COLO668 (cell line): Measurements from ENCODE around the gene NR0B1.

ENCODE experiments used
- DNase-seq: peaks from one replicate; lab custom pipeline; 2025; ENCODE audit not compliant: unreplicated experiment; lab: John Stamatoyannopoulos, UW

The NR0B1 gene

DNA sequence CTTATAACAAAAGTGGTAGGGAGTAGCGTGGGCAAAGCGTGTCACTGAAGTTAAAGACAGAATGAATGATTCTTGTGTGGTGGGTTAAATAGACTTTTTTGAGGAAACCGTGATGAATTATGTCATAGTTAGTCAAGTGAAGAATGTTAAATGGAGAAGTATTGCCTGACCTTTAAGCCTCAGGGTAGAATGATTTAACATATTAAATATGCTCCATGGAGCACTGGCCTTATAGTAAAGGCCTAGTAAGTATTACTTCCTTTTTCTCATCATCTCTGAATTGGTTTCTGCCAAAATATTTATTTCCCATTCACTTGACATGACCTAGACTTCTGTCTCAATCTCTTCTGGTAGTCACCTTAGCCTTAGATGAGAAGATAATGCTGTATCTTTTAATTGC, 38.6 kb downstream of the NR0B1 start:
- DNase-seq: no peak

DNA sequence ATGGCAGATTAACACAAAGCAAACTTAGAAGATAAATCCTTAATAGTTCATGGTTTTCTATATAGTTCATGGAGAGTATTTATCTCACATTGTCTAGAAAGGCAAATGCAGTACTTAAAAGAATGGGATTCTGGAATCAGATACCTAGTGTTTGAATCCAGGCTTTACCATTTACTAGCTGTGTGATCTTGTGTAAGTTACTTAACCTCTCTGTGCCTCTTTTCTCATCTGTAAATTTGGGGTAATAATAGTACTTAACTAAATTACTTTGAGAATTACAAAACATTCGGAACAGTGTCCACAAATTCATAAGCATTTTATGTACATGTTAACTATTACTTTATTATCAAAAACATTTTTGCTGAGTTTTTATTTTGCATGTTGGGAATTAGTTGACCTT, 46.4 kb downstream of the NR0B1 start:
- DNase-seq: no peak

DNA sequence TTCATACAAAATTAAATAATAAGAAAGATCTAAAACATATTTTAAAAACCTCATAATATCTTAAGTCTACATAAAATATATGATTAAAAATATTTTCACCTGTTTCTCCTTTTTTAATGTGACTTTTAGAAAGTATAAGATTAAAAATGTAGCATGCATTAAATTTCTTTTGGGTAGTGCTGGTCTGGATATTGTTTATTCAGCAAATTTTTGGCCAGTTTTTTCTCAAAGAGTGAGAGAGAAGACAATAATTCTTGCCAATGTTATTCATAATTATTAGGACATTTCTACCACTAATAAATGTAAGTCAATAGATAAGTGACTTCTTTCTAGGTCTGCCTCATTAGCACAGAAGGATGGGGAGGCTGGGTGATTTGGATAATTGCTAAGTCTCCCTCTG, 48.2 kb downstream of the NR0B1 start:
- no peak for DNase-seq

DNA sequence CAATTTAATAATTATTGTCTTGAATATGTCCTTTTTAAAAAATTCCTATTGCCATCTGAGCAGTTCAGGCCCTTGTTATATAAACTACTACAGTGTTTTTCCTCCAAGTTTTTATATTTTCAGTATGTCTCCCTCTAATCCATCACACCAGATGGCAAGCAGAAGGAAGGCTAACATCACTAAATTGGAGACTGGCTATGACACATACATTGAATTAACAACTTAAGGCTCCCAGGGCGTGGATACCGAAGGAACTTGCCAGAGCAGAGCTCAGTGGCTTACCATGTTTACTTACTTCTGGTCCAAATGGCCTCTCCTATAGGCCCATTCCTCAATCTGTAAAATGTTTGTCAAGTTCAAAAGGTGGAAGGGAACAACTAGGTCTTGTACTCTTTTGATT, 49.3 kb downstream of the NR0B1 start:
- DNase-seq: no peak
